ENCODE data around the gene FANCB. TPM values are rescaled to one million over a fixed set of nuclear protein-coding genes. Genes with fewer than 3 reads are reported as not detected.

FANCB gene
- polyA plus RNA-seq, 1 of the 3 experiments (the other 2 are of a cell fraction), result 0.81 TPM

DNA sequence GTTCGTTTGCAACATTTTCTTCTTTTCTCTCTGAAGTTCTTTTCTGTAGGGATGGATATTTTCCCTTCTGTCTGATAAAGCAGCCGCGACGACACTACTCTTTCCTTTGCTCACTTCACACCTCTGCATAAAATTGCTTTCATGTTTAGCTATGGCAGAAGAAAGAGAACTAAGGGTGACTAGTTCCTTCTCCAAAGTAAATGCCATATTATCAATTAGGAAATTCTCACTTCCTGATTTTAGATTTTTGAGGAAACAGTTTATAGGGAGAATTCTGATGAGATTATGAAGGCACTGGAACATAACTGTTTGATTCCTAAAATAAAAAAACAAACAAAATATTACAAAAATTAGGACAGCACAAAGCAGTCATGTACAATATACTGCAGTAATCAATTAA lies 29.2 kb downstream of the FANCB start:
- TF ChIP-seq EZH2phosphoT487 (IDR thresholded peaks at IDR 0.05; ENCODE audit: borderline replicate concordance, low read depth), result no peak
- no peak for TF ChIP-seq FOSL2 (IDR thresholded peaks at IDR 0.05; ENCODE audit: borderline replicate concordance, low read depth)
- TF ChIP-seq, protein P1, sequence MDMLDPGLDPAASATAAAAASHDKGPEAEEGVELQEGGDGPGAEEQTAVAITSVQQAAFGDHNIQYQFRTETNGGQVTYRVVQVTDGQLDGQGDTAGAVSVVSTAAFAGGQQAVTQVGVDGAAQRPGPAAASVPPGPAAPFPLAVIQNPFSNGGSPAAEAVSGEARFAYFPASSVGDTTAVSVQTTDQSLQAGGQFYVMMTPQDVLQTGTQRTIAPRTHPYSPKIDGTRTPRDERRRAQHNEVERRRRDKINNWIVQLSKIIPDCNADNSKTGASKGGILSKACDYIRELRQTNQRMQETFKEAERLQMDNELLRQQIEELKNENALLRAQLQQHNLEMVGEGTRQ (IDR thresholded peaks at IDR 0.05; ENCODE audit: borderline replicate concordance, low read depth, low read length), result no peak
- TF ChIP-seq SMC3 (IDR thresholded peaks at IDR 0.05; ENCODE audit: low read depth, low read length), result no peak
- no peak for TF ChIP-seq JUND (IDR thresholded peaks at IDR 0.05)
- no peak for TF ChIP-seq GABPA (IDR thresholded peaks at IDR 0.05; ENCODE audit: low read depth)
- TF ChIP-seq, protein P2, sequence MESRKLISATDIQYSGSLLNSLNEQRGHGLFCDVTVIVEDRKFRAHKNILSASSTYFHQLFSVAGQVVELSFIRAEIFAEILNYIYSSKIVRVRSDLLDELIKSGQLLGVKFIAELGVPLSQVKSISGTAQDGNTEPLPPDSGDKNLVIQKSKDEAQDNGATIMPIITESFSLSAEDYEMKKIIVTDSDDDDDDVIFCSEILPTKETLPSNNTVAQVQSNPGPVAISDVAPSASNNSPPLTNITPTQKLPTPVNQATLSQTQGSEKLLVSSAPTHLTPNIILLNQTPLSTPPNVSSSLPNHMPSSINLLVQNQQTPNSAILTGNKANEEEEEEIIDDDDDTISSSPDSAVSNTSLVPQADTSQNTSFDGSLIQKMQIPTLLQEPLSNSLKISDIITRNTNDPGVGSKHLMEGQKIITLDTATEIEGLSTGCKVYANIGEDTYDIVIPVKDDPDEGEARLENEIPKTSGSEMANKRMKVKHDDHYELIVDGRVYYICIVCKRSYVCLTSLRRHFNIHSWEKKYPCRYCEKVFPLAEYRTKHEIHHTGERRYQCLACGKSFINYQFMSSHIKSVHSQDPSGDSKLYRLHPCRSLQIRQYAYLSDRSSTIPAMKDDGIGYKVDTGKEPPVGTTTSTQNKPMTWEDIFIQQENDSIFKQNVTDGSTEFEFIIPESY (IDR thresholded peaks at IDR 0.05; ENCODE audit: borderline replicate concordance, low read depth), result no peak
- no peak for TF ChIP-seq GATA2 (CRISPR knock-in tag; IDR thresholded peaks at IDR 0.05)
- no peak for TF ChIP-seq MXI1 (IDR thresholded peaks at IDR 0.05; ENCODE audit: low read depth, low read length)
- TF ChIP-seq, protein P3, sequence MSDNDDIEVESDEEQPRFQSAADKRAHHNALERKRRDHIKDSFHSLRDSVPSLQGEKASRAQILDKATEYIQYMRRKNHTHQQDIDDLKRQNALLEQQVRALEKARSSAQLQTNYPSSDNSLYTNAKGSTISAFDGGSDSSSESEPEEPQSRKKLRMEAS (IDR thresholded peaks at IDR 0.05; ENCODE audit: low read depth), result no peak
- no peak for TF ChIP-seq REST (IDR thresholded peaks at IDR 0.05; ENCODE audit: low read depth, low read length)
- no peak for TF ChIP-seq RFX5 (IDR thresholded peaks at IDR 0.05; ENCODE audit: low read length)
- no peak for TF ChIP-seq FOXM1 (IDR thresholded peaks at IDR 0.05; ENCODE audit: low read depth)
- TF ChIP-seq CHD2 (IDR thresholded peaks at IDR 0.05; ENCODE audit: low read length, partially characterized antibody), result no peak
- no peak for TF ChIP-seq FOXJ3 (CRISPR knock-in tag; IDR thresholded peaks at IDR 0.05)
- TF ChIP-seq IRF3 (IDR thresholded peaks at IDR 0.05; ENCODE audit: low read depth, low read length), result no peak
- TF ChIP-seq NFIC (IDR thresholded peaks at IDR 0.05; ENCODE audit: borderline replicate concordance), result no peak
- ChIA-PET POLR2A (no interaction called here), CTCF (no interaction called here)

More for the DNA sequence above, 29.2 kb downstream of the FANCB start:
- Histone ChIP-seq H3F3A (replicated peaks; ENCODE audit: insufficient read depth) (no peaks in the 10 kb centered on the region), H3K9ac (no peak overlapping the region), H3K9me2 (no peaks in the 10 kb centered on the region), H2AFZ (ENCODE audit: low read depth) (no peak overlapping the region), H3K4me3 (ENCODE audit: low read depth in 2 of 2, low read length in 1 of 2) (no peak overlapping the region), H4K20me1 (ENCODE audit: insufficient read depth) (no peaks in the 10 kb centered on the region), H3K36me3 (replicated peaks in 1 of 2; ENCODE audit: control insufficient read depth in 1 of 2, insufficient read depth in 2 of 2, low read length in 1 of 2) (peaks cover 3% of the 10 kb centered on the region in 2 experiments), H3K27ac (ENCODE audit: low read depth in 2 of 2, low read length in 1 of 2) (no peak overlapping the region), H3K27me3 (ENCODE audit: insufficient read depth) (no peaks in the 10 kb centered on the region), H3K79me2 (ENCODE audit: insufficient read depth) (no peaks in the 10 kb centered on the region), H3K4me1 (ENCODE audit: control insufficient read depth in 1 of 2, insufficient read depth in 2 of 2, low read depth in 1 of 2, low read length in 1 of 2) (no peaks in the 10 kb centered on the region), H3K4me2 (no peak overlapping the region), H3K9me3 (no peaks in the 10 kb centered on the region)
- no peak for DNase-seq
- WGBS (ENCODE audit: low lambda C conversion rate), result 45% methylated on average over 4 of the region's 4 CpGs
